NCI-H2029 (cell line): ENCODE measurements around the gene KSR2.
A peak's percentile ranks its signal among the peaks of the same experiment; 100 is the strongest.
"Not testable (repeated sequence)": the region's sequence is repeated elsewhere in the genome, so short reads cannot be mapped to it uniquely, and the experiment has no call there.

ENCODE experiments used
- DNase-seq: peaks from one replicate; lab custom pipeline; 2025; lab: John Stamatoyannopoulos, UW

Gene KSR2

GRCh38 chr12:117857632-117858612 lies 110.9 kb downstream of the KSR2 start:
- peak; percentile 16 for DNase-seq

GRCh38 chr12:117857139-117857538 lies 111.7 kb downstream of the KSR2 start:
- DNase-seq: not testable (repeated sequence)

DNA sequence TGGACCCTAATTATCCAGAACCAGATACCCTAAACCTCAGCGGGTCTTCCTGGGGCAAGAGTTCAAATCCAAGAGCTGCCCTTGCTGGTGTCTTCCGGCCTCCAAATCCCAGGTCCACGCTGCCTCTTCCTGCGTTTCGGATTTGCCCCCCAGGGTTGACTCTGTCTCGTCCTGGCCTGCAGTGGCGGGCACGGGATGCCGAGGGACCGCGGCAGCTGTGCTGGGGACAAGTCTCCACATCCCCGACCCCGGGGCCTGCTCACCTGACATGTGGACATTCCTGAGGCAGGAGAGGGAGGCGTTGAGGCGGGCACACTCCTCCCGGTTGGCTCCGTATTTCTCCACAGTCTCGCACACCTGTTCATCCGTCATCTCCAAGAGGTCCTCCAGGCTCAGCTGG lies 113.6 kb downstream of the KSR2 start:
- no peak for DNase-seq

DNA sequence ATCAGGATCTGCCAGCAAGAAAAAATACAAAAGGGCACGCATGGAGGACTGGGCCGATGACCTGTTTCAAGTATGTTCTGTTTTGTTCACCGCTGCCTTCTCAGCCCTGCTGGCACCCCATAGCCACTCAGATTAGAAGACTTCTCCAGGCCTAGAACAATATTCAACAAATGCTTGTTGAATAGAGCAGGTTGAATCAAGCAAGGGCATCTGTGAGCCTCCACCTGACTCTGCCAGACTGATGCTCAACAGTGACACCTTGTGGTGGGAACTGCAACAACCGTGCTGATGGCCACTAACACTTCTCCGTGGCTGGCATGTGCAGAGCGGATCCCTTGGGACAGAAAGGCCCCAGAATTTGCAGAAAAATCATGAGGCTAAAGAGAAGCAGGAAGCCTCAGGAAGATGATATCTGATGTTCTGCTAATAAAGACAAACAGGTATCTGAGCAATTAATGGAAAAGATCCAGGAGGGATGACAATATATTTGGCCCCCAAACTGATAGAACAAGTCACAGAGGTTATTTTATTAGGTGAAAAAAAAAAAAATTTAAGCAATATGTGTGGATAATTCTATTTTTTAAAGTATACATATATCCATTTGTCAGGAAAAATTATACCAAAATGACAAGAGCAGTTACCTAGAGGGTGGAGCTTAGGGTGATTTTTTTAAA lies 114.3 kb downstream of the KSR2 start:
- DNase-seq: peak; percentile 66

DNA sequence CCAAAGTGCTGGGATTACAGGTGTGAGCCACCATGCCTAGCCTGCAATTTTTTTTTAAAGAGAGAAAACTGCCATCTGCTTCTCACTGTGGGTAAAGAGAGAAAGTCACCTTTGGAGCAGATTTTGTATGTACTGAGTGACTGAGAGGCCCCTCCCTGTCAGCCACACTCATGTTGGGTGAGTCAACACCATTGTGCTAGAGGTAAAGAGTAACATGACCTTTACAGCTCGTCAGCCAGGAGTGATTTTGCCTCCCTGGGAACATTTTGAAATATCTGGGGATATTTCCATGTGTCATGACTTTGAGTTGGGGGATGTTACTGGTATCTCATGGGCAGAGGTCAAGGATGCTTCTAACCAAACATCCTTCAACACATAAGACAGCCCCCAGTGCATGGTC lies 115.2 kb downstream of the KSR2 start:
- peak; percentile 89 for DNase-seq

DNA sequence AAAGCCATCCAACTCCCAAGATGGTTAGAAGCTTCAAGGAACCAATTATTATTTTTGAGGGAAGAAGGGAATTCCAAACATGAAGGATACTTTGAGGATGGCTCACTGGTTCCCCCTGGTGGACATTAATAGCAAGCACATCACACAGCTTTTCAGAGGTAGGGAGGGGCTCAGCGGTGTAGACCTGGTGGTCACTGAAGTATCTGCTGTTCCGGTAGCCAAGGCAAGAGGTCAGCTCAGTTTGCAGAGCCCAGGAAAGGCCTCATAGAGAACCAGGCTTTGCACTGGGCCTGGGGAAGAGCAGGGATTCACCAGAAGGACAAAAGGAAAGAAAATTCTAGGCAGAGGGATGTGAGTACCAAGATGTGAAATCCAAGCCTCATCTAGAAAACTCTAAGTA lies 118.7 kb downstream of the KSR2 start:
- no peak for DNase-seq

DNA sequence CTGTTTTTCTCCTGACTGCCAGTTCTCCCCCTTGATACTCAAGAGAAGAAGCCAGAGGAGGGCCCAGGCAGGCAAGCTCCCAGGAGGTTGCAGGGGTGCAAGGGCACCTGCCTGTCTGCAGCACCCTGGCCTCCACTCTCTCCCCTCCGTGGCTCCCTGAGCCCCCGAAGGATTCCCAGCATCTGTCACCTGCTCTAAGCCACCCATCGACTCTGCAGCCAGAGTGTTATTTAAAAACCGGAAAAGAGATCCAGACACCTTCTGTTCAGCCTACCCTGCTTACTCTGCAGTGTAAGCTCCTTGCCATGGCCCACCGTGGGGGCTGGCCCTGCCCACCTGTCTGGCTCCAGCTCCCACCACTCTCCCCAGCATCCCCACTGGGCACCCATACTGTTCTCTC lies 121.4 kb downstream of the KSR2 start:
- DNase-seq: no peak

DNA sequence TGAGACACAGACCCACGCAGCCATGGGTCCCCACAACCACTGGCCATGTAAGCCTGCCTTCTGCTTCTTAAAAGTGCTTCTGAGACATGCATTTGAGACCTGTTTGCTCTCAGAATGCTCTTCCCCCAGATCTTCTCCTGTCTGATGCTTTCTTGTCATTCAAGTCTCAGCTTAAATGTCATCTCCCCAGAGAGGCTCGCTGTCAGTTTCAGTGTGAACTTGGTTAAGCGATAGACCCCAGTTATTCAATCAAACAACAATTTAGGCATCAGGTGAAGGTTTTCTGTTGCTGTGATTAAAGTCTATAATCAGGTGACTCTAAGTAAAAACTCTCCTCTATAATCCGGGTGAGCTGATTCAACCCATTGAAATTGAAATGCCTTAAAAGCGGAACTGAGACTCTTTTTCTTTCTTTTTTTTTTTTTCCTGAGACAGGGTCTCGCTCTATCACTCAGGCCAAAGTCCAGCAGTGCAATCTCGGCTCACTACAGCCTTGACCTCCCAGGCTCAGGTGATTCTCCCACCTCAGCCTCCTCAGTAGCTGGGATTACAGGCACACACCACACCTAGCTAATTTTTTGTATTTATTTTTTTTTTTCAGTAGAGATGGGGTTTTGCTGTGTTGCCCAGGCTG lies 123.4 kb downstream of the KSR2 start:
- no peak for DNase-seq

GRCh38 chr12:117844114-117844830 lies 124.5 kb downstream of the KSR2 start:
- DNase-seq: no peak

- no peak for DNase-seq
Measured at GRCh38 chr12:117842630-117843029, 126.2 kb downstream of the KSR2 start.

GRCh38 chr12:117842220-117842619 lies 126.6 kb downstream of the KSR2 start:
- DNase-seq: no peak

DNA sequence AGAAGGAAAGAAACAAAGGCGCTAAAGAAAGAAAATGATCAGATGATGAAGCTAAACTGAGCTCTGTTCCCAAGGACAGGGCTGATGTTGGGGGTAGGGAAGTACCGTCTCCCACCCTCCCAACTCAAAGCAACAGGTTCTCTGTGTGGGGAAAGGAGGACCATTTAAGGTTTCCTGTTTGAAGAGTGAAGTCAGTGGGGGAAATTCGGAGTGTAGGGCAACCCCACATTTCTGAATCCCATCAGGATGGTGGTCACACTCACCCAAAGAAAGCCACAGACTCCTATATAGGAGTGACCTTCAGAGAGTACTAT lies 131.1 kb downstream of the KSR2 start:
- DNase-seq: no peak

DNA sequence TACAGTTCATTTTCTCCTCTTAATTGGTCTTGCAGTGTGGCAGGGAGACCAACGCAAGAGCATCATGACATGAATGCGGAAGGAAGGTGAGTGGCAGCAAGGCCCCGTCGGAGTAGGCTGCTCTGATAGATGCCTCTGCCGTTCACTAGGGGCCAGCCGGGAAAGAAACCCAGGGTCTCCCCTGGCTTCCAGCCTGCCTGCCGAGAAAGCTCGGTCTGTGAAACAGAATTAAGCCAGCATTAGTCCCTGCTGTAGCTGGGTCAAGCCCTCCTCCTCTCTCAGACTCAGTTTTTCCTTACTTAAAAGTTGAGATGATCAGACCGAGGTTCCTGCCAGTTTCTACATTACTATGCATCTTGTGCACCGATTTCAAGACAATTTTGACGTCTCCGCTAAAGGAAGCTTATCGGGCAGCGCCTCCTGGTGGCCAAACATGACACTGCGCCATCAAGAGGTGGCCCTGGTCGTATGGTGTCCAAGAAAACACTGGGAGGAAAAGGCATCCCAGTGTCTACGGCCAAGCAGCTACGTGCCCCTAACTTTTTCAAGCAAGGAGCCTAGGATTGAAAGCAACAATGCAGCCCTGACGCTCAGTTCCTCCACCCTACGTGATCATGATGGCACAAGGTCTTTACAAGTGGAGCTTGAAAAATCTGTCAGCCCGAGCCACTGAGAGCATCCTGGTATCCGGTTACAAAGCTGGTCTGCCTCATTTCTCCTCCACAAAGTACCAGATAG lies 131.6 kb downstream of the KSR2 start:
- peak; percentile 9 for DNase-seq

DNA sequence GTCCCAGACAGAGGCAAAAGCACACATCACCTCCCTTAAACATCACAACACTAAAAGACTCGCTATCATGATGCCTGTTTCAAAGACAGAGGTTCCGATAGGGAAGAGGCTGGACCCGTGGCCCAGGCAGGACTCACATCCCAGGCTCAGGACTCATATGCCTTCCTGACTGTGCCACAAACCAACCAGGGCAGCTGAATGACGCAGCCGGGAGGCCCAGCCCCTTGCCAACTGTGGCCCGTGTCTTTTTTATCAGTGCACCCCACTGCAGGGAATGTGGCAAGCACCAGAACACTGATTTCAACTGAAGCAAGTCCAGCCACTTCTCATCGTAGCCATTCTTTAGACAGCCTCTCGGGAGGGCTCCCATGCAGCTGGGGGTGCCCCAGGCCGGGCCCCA lies 132.3 kb downstream of the KSR2 start:
- no peak for DNase-seq

DNA sequence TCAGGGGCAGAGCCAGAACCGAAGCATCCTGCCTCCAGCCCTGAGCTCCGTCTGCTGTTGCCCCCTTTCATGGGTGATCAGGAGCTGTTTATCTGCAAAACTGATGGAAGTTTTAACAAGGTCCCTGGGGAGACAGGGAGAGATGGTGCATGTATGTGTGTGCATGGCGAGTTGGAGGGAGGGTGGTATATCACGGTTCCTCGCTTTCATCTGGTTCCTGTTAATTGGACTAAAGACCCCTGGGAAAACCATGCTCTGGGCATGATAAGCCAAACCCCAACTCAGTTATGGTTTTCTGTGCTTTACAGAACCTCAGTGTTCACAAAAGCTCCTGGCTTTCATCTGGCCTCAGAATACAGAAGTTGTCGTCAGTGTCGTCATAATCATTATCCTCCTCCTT lies 133.6 kb downstream of the KSR2 start:
- DNase-seq: no peak

DNA sequence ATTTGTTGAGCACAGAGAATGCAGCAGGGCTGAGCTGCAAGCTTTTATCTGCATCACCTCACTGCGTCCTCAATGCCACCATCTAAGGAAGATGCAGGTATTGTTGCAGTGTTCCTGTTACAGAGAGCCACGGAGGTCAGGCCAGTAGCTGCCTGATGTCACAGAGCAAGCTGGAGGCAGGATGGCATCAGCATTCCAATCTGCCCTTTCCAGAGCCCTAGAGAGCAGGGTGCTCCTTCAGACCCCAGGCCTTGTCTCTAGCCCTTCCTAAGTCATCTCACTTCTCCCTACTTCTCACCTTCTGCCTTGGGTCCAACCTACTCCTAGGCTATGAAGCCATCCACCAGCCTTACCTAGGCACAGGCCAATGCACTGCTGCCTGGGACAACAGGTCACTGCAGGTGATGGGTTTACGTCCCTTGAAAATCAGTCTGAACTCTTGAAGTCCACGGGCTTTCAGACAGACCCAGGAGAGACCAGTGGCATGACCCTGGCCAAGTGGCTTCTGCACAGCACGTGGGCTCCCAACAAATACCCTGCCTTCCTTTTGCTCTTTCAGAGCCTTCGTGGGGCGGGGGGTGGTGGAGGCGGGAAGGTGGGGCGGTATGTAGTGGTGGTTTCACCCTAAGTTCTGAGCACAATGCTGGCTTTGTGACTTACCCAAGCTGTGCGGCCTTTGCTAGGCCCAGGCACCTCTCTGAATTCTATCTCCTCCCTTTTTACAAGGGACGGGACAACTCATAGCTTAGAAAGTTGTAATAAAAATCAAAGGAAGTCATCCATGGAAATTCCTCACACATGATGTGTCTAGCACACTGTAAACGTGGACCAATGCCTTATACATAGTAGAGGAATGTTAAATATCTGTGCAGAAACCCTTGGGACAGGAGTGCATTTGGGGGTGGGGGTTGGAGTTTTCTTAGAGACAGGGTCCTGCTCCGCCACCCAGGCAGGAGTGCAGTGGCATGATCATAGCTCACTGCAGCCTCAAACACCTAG lies 136.0 kb downstream of the KSR2 start:
- no peak for DNase-seq

- no peak for DNase-seq
Measured at GRCh38 chr12:117830471-117830870, 138.3 kb downstream of the KSR2 start.

DNA sequence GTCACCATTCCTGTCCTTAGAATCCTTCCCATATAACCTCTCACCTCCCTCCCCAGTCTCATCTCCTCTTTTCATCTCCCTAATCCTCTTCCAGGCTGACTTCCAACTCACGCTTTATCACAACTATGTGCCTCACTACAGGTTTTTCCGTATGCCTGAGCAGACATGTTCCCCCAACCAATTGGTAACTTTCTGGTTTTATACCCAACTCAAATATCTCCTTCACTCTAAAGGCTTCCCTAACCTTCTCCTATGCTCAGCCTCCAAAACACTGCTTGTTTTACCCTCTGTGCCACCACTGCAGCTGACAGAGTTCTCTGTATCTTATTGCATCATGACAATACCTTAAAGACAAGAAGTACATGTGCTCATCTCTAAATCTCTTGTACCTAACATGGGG lies 139.7 kb downstream of the KSR2 start:
- DNase-seq: no peak

GRCh38 chr12:117827660-117828059 lies 141.1 kb downstream of the KSR2 start:
- no peak for DNase-seq

GRCh38 chr12:117825827-117826226 lies 143.0 kb downstream of the KSR2 start:
- DNase-seq: no peak
